PFSK-1 (cell line): ENCODE results near the gene PPFIBP2.

ENCODE experiments used
- FOXP2 ChIP-seq: optimal IDR thresholded peaks from 2 replicates; pipeline ENCODE3; 2011; ENCODE audit warnings: borderline replicate concordance, control low read depth, inconsistent platforms; ENCODE audit not compliant: insufficient read depth; ENCODE audit errors: extremely low read length, extremely low read depth
- POLR2AphosphoS5 ChIP-seq: IDR thresholded peaks from 2 replicates; pipeline ENCODE4 v1.6.1; 2012; ENCODE audit warnings: low read depth, mild to moderate bottlenecking, control low read depth, low read length, moderate library complexity
- TAF1 ChIP-seq: IDR thresholded peaks from 2 replicates; pipeline ENCODE4 v1.6.1; 2012; ENCODE audit warnings: low read length, control low read depth, borderline replicate concordance; ENCODE audit not compliant: insufficient read depth

GRCh38 chr11:7492253-7492652, 21.5 kb upstream of the PPFIBP2 start:
- TF ChIP-seq POLR2AphosphoS5 (no peak), TAF1 (no peak), FOXP2 (no peak)
